ENCODE data around the gene RBM15.

The RBM15 gene

DNA sequence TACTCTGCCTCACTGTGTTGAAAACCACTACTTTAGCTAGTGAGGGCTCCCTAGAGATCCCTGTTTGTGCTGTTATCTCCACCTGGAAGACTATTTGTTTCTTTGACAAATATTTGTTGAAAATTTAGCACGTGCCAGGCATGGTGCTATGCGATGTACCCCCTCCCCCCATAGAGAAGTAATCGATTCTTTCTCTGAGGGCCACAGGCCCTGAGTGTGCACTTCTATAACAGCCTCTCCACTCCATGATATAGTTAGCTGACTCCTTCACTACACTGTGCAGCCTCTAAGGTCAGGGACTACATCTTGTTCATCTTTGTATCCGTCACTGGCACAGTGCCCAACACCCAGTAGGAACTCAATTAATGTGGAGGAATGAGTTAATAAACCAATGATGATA, 17.3 kb upstream of the RBM15 start:
- DNase-seq = no peak

DNA sequence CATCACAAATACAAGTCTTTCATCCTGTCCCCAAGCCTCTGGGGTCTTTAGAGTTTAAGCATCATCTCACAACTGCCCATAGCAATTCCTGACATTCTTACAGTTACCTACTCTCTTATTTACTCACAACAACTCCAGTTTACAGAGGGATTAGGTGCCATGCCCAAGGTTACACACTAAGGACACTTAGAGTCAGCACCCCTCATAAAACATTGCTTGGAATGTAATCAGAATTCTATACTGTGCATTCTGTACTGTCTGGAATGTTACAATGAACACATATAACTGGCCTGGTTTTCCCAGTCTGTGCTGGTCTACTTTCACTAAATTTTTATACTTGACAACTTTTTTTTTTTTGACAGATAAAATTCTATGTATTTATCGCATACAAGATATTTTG, 14.5 kb upstream of the RBM15 start:
- DNase-seq = no peak

DNA sequence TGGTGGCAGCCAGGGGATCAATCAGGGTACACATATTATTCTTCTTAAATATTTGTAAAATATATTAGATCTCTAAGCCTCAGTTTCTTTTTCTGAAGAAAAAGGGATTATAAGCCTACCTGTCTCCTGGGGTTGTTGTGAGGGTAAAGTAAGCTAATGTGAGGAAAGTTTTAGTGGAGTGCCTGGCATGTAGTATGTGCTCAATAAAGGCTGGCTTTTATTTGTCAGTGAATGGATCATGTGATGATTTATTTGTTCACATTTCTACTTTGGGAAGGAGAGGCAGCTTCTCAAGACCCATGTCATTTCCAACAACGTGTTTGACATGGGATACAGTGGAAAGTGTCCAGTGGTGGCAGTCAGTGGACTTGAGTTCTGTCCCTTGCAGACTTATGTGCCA, 12.4 kb upstream of the RBM15 start:
- DNase-seq = no peak

DNA sequence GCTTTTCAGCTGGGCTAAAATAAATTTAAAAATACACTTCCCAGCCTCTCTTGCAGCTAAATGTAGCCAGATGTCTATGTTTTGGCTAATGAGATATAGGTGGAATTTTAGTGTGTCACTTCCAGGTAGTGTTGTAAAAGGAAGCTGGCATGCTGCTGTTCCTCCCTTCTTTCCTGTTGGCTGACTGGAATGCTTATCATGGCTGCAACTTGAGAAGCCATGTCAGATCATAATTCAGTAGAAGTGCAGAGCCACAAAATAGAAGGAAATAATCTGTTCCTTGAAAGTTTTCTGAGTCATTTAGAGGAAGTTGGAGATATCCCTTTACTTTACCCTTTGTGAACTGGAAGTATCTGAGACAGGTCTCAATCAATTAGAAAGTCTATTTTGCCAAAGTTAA, 10.9 kb upstream of the RBM15 start:
- no peak for DNase-seq

DNA sequence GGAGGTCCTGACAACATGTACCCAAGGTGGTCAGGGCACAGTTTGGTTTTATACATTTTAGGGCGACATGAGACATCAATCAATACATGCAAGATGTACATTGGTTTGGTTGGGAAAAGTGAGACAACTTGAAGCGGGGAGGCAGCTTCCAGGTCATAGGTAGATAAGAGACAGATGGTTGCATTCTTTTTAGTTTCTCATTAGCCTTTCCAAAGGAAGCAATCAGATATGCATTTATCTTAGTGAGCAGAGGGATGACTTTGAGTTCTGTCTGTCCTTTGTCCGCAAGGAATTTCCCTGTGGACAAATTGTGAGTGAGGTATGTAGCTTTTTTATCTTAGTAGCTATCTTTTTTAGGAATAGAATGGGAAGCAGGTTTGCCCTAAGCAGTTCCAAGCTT, 10.5 kb upstream of the RBM15 start:
- DNase-seq = no peak

DNA sequence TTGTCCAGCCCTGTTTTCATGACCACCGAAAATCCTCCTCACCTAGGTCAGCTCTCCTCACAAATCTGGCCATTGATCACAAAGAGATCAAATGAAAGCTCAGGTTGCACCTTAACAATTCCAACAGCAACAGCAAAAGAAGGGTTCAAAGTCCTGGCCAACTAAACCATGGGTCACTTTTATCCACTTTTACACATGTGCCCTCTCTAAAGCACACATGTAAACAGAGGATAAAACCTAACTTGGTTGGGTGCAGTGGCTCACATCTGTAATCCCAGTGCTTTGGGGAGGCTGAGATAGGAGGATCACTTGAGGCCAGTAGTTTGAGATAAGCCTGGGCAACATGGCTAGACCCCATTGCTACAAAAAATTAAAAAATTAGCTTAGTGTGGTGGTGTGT, 3.9 kb upstream of the RBM15 start:
- DNase-seq = no peak

DNA sequence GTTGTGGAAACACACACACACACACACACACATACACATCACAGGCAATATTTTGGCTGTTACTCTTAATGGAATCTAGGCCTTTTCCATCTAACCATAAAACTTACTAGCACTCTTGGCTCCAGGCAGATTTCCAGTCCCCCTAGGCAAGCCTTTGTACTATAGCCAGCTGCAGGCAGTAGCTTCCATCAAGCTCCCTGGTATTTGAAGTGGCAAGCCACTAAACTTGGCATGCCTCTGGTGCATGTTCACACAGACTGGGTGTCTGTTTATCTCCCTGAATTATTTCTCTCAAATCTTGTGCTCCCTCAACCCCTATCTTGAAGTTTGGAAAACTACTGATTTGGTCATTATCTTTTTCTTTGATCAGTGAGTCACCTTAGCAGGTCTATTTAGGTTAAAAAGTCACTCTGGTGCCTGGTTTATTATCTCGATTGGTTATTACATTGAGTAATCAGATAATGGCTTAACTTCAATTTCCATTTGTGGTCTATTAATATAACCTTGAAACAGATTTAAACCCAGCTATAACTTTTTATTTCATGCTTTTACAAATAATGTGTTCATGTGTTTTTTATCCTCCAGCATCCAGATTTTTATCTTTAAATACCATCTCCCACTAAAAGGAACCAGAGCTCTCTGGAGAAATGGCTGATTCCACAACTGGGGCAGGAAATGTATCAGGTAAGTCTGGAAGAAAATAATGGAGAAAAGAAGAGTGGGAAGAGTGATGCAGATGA, 2.7 kb upstream of the RBM15 start:
- no peak for DNase-seq

DNA sequence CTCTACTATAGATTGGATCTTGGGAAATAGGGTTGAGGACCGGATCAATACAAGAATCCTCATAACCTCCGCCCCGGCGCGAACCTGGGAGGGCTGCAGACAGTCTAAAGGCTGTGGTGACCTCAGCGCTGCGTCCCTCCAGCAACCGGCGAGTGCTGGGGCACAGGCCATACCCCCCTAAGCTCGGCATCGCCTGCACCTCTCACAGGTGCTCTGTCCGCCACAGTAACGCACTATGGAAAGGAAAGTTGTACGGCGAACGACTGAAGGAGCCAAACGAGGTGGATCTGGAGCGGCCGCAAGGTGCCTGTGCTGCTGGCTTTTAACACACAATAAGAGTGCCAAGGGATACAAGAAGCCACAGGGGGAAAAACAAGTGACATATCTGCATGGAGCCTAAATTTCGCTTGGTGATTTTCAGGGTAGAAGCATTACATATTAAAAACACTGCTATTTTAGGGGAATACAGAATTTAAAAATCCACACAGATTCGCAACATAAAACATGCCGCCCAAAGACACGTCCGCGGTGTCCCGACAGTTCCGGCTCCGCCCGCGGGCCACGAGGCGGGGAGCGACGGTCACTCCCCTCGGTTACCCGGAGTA, 1.4 kb upstream of the RBM15 start:
- DNase-seq = peak; percentile 17

DNA sequence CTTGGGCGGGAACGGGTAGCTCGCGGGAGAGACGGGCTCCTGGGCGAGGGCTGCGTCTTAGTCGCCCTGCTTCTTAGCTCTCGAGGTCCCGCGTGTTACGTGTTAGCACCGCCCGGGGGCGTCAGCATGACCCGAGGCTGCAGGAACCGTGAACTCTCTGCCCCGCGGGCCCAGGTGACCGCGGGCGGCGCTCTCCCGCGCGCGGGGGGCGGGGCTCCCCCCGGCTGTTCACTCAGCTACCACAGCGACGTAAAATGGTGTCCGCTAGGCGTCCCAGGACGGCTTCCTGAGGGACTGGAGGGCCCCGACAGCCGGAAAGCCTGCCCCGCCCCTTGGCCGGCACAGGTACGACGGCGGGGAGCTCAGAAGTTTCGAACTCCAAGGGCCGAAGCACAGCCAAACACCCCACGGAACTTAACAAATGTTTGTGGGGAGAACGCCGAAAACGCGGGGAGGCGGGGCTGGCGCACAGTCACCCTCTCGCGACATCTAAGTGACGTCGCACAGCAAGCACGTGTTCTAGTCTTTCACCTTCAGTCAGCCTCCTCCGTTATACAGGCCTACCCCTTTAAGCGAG, 780 bp upstream of the RBM15 start:
- DNase-seq = peak; percentile 91

DNA sequence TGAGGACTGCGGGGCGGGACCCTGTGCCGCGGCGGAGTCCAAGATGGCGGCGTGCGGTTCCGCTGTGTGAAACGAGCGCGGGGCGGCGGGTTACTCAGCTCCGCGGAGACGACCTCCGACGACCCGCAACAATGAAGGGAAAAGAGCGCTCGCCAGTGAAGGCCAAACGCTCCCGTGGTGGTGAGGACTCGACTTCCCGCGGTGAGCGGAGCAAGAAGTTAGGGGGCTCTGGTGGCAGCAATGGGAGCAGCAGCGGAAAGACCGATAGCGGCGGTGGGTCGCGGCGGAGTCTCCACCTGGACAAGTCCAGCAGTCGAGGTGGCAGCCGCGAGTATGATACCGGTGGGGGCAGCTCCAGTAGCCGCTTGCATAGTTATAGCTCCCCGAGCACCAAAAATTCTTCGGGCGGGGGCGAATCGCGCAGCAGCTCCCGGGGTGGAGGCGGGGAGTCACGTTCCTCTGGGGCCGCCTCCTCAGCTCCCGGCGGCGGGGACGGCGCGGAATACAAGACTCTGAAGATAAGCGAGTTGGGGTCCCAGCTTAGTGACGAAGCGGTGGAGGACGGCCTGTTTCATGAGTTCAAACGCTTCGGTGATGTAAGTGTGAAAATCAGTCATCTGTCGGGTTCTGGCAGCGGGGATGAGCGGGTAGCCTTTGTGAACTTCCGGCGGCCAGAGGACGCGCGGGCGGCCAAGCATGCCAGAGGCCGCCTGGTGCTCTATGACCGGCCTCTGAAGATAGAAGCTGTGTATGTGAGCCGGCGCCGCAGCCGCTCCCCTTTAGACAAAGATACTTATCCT, 430 bp downstream of the RBM15 start:
- peak; percentile 47 for DNase-seq

DNA sequence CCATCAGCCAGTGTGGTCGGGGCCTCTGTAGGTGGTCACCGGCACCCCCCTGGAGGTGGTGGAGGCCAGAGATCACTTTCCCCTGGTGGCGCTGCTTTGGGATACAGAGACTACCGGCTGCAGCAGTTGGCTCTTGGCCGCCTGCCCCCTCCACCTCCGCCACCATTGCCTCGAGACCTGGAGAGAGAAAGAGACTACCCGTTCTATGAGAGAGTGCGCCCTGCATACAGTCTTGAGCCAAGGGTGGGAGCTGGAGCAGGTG, 961 bp downstream of the RBM15 start:
- DNase-seq = no peak

DNA sequence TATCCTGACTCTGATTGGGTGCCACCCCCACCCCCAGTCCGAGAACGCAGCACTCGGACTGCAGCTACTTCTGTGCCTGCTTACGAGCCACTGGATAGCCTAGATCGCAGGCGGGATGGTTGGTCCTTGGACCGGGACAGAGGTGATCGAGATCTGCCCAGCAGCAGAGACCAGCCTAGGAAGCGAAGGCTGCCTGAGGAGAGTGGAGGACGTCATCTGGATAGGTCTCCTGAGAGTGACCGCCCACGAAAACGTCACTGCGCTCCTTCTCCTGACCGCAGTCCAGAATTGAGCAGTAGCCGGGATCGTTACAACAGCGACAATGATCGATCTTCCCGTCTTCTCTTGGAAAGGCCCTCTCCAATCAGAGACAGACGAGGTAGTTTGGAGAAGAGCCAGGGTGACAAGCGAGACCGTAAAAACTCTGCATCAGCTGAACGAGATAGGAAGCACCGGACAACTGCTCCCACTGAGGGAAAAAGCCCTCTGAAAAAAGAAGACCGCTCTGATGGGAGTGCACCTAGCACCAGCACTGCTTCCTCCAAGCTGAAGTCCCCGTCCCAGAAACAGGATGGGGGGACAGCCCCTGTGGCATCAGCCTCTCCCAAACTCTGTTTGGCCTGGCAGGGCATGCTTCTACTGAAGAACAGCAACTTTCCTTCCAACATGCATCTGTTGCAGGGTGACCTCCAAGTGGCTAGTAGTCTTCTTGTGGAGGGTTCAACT, 2.1 kb downstream of the RBM15 start:
- DNase-seq = no peak

DNA sequence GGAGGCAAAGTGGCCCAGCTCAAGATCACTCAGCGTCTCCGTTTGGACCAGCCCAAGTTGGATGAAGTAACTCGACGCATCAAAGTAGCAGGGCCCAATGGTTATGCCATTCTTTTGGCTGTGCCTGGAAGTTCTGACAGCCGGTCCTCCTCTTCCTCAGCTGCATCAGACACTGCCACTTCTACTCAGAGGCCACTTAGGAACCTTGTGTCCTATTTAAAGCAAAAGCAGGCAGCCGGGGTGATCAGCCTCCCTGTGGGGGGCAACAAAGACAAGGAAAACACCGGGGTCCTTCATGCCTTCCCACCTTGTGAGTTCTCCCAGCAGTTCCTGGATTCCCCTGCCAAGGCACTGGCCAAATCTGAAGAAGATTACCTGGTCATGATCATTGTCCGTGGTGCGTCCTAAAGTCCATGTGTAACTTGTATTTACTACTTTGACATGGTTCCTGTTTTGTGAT, 2.7 kb downstream of the RBM15 start:
- no peak for DNase-seq

DNA sequence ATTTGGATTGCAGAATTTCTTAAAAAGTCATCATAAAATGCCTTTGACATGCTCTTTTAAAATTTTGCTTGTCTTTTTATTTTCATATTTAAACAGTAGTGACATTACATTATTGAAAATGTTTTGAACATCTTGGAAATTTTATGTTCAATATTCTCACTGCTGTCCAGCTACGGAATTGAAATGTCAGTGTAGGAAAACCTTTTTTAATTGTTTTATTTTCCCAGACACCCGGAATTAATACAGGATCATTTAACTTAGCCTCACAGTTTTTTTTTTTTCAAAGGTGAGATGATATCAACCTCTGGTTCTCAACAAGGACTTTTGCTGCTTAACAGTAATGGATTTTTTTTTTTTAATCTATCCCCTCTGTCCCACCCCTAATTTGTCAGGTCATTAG, 4.1 kb downstream of the RBM15 start:
- DNase-seq = no peak

DNA sequence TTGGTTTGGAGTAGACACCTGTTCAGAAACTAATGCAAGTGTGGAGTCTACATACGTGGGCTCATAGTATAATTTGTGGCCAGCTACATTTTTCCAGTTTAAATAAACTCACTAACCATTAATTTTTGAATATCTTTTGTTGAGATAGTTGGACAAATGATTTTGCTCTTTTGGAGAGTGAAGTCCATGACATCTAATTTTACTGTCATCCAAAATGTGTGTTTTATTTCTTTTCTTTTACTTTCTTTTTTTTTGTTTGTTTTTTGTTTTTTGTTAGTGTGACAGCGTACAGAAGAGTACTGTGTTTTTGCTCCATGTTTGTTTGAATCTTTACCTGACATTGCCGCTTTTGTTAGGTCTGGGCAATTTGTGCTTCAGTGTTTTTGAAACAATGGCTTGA, 5.0 kb downstream of the RBM15 start:
- no peak for DNase-seq

DNA sequence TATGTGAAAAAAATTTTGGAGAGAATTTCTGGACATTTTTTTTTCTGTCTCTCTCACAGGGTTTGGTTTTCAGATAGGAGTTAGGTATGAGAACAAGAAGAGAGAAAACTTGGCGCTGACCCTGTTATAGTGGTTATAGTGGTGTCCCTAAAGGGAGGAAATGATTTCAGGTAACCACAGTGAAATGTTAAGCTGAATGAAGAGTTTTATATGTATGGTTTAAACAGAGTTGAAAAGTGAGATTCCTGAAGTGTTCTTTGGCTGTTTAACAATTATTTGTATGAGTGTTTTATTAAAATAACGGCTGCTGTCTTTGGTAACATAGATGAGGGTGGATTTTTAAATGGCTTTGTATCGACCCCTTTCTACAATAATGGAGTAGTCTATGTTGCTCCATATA, 6.3 kb downstream of the RBM15 start:
- no peak for DNase-seq

DNA sequence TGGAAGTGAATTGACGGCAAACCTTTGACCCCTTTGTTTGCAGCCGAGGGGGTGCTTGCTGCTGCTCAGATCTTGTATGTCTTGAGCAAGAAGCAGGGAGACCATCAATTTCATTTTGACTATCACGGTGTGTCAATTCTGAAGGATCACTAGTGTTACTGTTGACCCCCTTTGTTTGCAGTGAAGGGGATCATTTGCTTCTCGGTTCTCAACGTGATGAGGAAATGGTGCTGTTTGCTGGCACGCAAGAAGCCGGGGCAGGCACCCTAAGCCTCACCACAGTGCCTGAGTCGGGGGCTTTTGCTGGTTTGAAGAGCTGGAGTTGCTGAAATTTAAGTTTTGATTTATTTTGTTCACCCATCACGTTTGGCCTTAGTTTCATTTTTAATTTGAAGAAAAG, 7.5 kb downstream of the RBM15 start:
- DNase-seq = no peak

DNA sequence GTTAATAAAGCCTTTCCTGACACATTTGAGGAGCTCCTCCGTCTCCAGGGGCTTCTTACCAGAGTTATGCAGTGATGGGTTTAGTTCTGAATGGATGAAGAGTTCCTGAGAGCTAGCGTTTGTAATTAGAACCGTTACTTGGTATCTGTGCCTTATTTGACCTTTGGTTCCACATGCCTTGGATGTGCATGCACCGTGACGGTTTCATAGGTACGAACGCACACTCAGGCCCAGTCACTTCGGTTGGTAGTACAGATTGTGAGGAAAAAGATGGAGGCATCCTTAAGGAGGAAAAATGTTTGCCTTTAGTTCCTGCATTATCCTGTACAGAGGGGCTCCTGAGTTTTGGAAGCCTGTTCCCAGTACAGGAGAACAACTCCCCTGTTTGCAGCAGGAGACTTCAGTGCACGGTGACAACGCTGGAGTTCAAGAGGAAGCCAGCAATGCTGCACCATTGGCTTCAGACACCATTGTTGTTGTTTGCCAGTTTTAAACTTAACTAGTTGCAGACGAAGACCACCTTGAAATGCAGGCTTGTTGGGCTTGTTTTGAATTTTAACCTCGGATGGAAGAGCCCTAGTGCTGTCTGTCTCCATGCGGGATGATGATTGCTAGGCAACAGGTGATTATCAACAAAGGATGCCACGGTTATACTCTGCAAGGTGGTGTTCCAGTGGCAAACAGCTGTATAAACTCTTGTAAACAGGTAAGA, 8.2 kb downstream of the RBM15 start:
- DNase-seq = no peak

DNA sequence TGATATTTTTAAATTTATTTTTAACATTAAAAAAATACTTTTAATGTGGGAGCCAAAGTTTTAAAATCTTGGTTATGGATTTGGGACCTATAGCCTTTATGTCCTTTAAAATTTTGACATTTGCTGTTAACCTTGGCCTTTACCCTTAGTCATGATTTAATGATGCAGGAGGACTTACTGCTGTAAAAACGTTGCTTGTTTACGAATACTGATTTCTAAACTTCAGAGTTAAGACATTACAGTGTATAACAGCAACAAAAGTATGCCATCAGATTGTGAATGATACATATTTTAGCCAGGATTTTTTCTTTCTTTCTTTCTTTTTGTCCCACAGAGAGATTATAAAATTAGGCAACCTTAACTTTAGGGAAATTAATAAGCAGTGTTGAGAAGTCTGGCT, 8.9 kb downstream of the RBM15 start:
- no peak for DNase-seq

DNA sequence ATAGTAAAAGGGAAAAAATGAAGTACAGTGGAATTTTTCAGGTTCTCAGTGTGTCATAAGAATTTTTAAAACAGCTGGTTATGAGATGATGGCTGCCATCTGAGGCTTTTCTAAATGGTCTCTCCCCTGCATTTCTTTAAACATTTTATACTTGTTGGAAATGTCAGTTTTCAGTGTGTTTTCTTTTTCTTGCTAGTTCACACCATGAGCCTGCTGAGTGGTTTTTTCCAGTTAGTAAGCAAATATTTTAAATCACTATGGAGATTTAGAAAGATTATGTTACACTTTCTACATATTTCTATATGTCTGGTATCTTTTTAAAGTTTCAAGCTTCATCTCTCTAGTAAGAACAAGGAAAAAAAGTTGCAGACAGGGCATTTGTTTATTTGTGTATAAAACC, 9.6 kb downstream of the RBM15 start:
- no peak for DNase-seq

DNA sequence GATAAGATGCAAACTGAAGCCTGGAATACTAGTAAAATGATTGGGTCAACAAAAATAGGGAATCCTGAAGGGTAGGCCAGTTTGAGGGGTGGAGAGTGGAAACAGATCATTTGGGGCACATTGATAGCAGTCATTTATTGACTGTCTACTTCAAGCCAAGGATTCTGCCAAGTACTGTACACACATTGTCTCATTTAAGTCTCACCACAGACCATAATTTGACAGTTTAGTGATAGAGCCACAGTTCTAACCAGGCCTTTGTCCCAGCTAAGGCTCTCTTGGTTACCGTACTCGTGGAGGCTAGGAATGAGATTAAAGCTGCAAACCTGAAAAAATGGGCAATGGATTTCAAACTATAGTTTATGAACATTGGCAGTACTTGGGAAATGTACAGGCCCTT, 11.2 kb downstream of the RBM15 start:
- no peak for DNase-seq

DNA sequence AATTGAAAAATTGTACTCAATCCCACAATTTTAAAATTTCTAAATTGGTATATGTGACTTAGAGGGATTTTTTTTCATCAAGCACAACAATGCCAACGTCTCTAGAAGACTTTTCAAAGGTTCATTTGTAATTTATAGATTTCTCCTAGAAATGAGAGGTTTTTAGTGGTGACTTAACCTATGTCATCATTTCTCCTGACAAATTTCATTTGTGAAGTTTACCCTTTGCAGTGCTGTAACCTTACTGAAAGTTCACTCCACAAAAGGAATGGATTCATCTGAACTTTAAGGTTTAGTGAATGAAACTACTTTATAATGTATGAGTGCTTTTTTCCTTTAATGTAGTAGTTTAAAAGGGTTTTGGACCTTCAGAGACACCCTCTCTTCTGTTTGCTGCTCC, 16.1 kb downstream of the RBM15 start:
- no peak for DNase-seq

DNA sequence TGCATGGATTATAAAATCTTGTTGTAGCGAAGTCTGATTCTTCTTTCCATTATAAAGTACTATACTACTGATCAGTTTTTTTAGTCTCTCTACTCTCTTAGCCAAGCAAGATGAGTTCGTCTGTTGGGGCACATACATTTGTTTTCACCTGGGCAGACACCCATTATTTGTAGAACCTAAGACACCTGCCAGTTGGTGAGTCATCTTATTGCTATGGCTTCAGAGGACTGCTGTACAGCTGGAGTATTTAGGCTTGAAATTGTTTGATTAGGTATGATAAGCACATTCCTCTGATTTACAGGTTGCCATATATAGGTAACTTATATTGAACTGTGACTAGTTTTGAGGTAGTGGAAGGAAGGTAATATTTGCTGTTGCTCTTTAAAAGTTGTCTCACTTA, 17.2 kb downstream of the RBM15 start:
- DNase-seq = no peak
